ENCODE measurements around the gene MRM3.

DNA sequence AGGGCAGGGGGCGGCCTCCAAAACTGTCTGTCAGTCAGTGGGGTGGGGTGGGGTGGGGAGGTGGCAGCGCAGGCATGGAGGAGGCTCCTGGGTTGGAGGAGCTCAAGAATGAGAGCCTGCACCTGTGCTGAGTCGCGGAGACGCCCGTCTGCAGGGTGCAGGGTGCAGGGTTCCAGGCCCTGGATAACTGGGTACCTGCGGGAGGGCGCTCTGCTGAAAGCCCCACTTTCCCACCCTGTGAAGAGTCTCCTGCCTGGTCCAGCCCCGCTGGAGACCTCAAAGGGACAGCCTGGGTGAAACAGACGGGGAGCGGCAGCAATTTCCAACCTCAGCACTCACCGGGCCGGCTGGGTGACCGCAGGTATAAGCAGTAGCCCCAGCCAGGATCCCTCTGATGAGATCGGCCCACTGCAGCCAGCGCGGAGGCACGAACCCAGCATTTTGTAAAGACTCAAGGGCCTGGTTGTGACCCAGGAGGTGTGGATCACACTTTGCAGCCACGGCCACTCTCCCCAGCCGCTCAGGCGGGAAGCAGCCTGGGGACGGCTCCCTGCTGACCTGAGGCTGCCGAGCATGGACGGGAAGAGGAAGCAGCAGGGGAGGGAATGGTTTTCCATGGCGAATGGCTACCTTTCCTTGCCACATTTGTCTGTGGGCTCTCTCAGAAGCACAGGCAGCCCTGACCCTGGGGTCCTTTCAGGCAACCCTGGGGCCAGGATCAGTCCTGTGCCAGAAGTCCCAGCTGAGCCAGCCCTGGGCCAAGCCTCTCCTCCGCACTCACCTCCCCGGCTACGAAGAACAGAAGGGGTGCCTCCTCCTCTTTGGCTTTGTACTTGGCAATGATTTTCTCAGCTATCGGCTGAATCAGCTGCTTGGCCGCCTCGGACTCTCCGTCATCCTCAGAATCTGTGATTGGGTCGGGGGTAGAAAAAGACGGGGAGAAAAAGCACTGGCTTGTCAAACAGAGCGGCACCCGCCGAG, 21.0 kb downstream of the MRM3 start:
- TF ChIP-seq EZH2 (IDR thresholded peaks at IDR 0.05; ENCODE audit: borderline replicate concordance, insufficient read depth, low read length, poor library complexity, severe bottlenecking), result no peak
- no peak for TF ChIP-seq MXI1 (conservative IDR thresholded peaks at IDR 0.05; ENCODE audit: poor library complexity, severe bottlenecking)
- TF ChIP-seq, protein P1, sequence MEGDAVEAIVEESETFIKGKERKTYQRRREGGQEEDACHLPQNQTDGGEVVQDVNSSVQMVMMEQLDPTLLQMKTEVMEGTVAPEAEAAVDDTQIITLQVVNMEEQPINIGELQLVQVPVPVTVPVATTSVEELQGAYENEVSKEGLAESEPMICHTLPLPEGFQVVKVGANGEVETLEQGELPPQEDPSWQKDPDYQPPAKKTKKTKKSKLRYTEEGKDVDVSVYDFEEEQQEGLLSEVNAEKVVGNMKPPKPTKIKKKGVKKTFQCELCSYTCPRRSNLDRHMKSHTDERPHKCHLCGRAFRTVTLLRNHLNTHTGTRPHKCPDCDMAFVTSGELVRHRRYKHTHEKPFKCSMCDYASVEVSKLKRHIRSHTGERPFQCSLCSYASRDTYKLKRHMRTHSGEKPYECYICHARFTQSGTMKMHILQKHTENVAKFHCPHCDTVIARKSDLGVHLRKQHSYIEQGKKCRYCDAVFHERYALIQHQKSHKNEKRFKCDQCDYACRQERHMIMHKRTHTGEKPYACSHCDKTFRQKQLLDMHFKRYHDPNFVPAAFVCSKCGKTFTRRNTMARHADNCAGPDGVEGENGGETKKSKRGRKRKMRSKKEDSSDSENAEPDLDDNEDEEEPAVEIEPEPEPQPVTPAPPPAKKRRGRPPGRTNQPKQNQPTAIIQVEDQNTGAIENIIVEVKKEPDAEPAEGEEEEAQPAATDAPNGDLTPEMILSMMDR (IDR thresholded peaks at IDR 0.05; ENCODE audit: poor library complexity, severe bottlenecking), result no peak
- TF ChIP-seq SMC3 (conservative IDR thresholded peaks at IDR 0.05; ENCODE audit: poor library complexity), result no peak
